K562 (cell line): Measurements from ENCODE around the gene SPEG. TPM values are rescaled to one million over a fixed set of nuclear protein-coding genes. Genes with fewer than 3 reads are reported as not detected.

Source experiments
- ATAC-seq: fragments of 200-7000 bp; cut with Tn5 transposase; 3 replicates; pipeline ENCODE4 v1.9.1; 2020; ENCODE audit warnings: moderate library complexity
- BruUV-seq: library from RNA; stranded (reverse); fragments of 400-500 nt; replicated peaks from 2 replicates; lab custom pipeline; 2021; lab: Mats Ljungman, UMichigan
- CTCF ChIA-PET: fragments of 300-600 bp; formaldehyde crosslinking; extraction: SDS; loops from one replicate; lab custom pipeline; 2021; ENCODE audit warnings: low intra/inter-chr PET ratio; lab: Yijun Ruan, JAX
- POLR2A ChIA-PET: fragments of 300-600, 350-650 bp; sonication (Branson Sonifier 250); formaldehyde crosslinking; extraction: SDS; loops from one replicate; lab custom pipeline; 2021; ENCODE audit warnings: antibody characterized with exemption, inconsistent platforms; lab: Yijun Ruan, JAX
- DNase-seq, 4 experiments: peaks; one replicate each; pipeline versions ENCODE4 v3.0.0 to v3.0.0-alpha.2; 2011 to 2018; ENCODE audit warnings: low spot score in 3 of 4, mixed read lengths in 3 of 4; ENCODE audit errors: extremely low read depth in 1 of 4
- FAIRE-seq: peaks from 2 replicates; lab custom pipeline; 2011; peaks lifted over from hg19 to GRCh38; lab: Jason Lieb, UNC
- H2AFZ ChIP-seq: 2 replicates; pipeline ENCODE4 v1.6.0; 2011; ENCODE audit warnings: low read depth, low read length, control low read depth, inconsistent platforms
- H3K27ac ChIP-seq: fragments of 200-600 bp; 3 replicates; pipeline ENCODE4 v1.8.0; 2011; ENCODE audit warnings: low read depth, mild to moderate bottlenecking, control low read depth, inconsistent platforms, low read length, moderate library complexity, mixed read lengths; ENCODE audit errors: extremely low read depth
- H3K27me3 ChIP-seq, 2 experiments: fragments of 300-600 bp in 1 of 2; 2 replicates in 1 of 2; 3 replicates in 1 of 2; pipeline versions ENCODE4 v1.6.0 to v1.8.0; 2011; ENCODE audit warnings: inconsistent platforms in 2 of 2, low read length in 2 of 2, mild to moderate bottlenecking in 1 of 2, mixed read lengths in 1 of 2, moderate library complexity in 1 of 2; ENCODE audit not compliant: control insufficient read depth in 2 of 2, insufficient read depth in 2 of 2
- H3K36me3 ChIP-seq: fragments of 300-600 bp; 3 replicates; pipeline ENCODE4 v1.8.0; 2011; ENCODE audit warnings: mild to moderate bottlenecking, low read length, inconsistent platforms; ENCODE audit not compliant: control insufficient read depth, insufficient read depth
- H3K4me1 ChIP-seq, 2 experiments: fragments of 200-600 bp in 1 of 2; replicated peaks in 1 of 2; 2 replicates in 1 of 2; 3 replicates in 1 of 2; pipeline versions ENCODE4 v1.5.1 to v1.8.0; 2011; ENCODE audit warnings: inconsistent platforms in 2 of 2, low read length in 2 of 2, mild to moderate bottlenecking in 1 of 2, mixed read lengths in 1 of 2, moderate library complexity in 1 of 2; ENCODE audit not compliant: control insufficient read depth in 2 of 2, insufficient read depth in 2 of 2
- H3K4me2 ChIP-seq: 2 replicates; pipeline ENCODE4 v1.6.1; 2011; ENCODE audit warnings: low read length, control low read depth, inconsistent platforms, mixed read lengths; ENCODE audit not compliant: insufficient read depth
- H3K4me3 ChIP-seq: fragments of 200-600 bp; sonication (generic), shearing (Covaris generic); 2 replicates; pipeline ENCODE4 v1.5.1; 2016; ENCODE audit warnings: control low read depth, inconsistent platforms
- H3K79me2 ChIP-seq: fragments of 200-600 bp; 3 replicates; pipeline ENCODE4 v1.8.0; 2011; ENCODE audit warnings: low read length, inconsistent platforms; ENCODE audit not compliant: control insufficient read depth, insufficient read depth
- H3K9ac ChIP-seq, 2 experiments: 2 replicates each; pipeline versions ENCODE4 v1.6.0 to v1.6.1; 2011; ENCODE audit warnings: low read depth in 2 of 2, low read length in 2 of 2, control low read depth in 1 of 2, inconsistent platforms in 1 of 2, mild to moderate bottlenecking in 1 of 2, mixed read lengths in 1 of 2; ENCODE audit not compliant: insufficient read depth in 1 of 2
- H3K9me1 ChIP-seq: one replicate; pipeline ENCODE4 v1.6.0; 2011; ENCODE audit warnings: inconsistent platforms, mild to moderate bottlenecking, low read length, moderate library complexity; ENCODE audit not compliant: control insufficient read depth, insufficient read depth
- H3K9me3 ChIP-seq: replicated peaks from 2 replicates; pipeline ENCODE4 v1.5.1; 2011; ENCODE audit warnings: low read depth, low read length, inconsistent platforms; ENCODE audit not compliant: control insufficient read depth, insufficient read depth
- H4K20me1 ChIP-seq: replicated peaks from 2 replicates; pipeline ENCODE4 v1.6.1; 2011; ENCODE audit warnings: low read length, inconsistent platforms, mixed read lengths; ENCODE audit not compliant: control insufficient read depth, insufficient read depth
- ARHGAP35 ChIP-seq: fragments of 450-650 bp; IDR thresholded peaks from 2 replicates; pipeline ENCODE4 v1.6.1; 2018; ENCODE audit not compliant: partially characterized antibody
- CBFA2T2 ChIP-seq: fragments of 450-650 bp; conservative IDR thresholded peaks from 2 replicates; pipeline ENCODE4 v1.6.1; 2017; ENCODE audit warnings: mild to moderate bottlenecking
- GATAD2B ChIP-seq: fragments of 450-650 bp; IDR thresholded peaks from 2 replicates; pipeline ENCODE4 v1.6.1; 2017; ENCODE audit warnings: mild to moderate bottlenecking, borderline replicate concordance
- LEF1 ChIP-seq: fragments of 450-650 bp; IDR thresholded peaks from 2 replicates; pipeline ENCODE4 v1.6.1; 2016; ENCODE audit warnings: mild to moderate bottlenecking
- SLC30A9 ChIP-seq: fragments of 250-450 bp; sonication (Bioruptor Pico); IDR thresholded peaks from 2 replicates; pipeline ENCODE4 v1.8.0; 2022; ENCODE audit warnings: mild to moderate bottlenecking, moderate library complexity
- STAT5B ChIP-seq: fragments of 250-450 bp; sonication (Bioruptor Pico); IDR thresholded peaks from 2 replicates; pipeline ENCODE4 v1.8.0; 2021; ENCODE audit warnings: mild to moderate bottlenecking, inconsistent platforms
- ZNF644 ChIP-seq: fragments of 200-800 bp; sonication (Bioruptor generic); IDR thresholded peaks from 2 replicates; pipeline ENCODE4 v1.6.1; 2016; ENCODE audit warnings: low read depth, missing genetic modification characterization, missing compliant biosample characterization
- ZNF79 ChIP-seq: fragments of 250-450 bp; sonication (Bioruptor Pico); IDR thresholded peaks from 2 replicates; pipeline ENCODE4 v1.4.0; 2020; ENCODE audit warnings: low read depth, mild to moderate bottlenecking, moderate library complexity
- WGBS: fragments of 100-300 bp; shearing (Covaris generic); methylation state at CpG from one replicate; pipeline ENCODE4 v1.1.6; 2016; ENCODE audit warnings: low coverage, mixed read lengths; ENCODE audit not compliant: insufficient coverage; ENCODE audit errors: missing lambda C conversion rate; 5-methylcytosine and 5-hydroxymethylcytosine counted together
- in situ Hi-C: fragments of 300-500 bp; cut with MboI; formaldehyde crosslinking; loops from 4 replicates; pipeline ENCODE4 v1.15.0; 2018; ENCODE audit warnings: inconsistent platforms, mixed read lengths
- intact Hi-C: fragments of 100-400 bp; cut with micrococcal nuclease; formaldehyde crosslinking; loops from 2 replicates; pipeline ENCODE4 v1.14.2; 2022
- polyA plus RNA-seq, 8 experiments: library from polyadenylated mRNA; depleted of rRNA in 4 of 8; stranded (reverse) in 5 of 8; unstranded in 3 of 8; fragments of >200 nt; fragmentation: Nextera tagmentation in 2 of 8; fragmentation: Illumina TruSeq in 1 of 8; extraction: Ambion mirVana in 2 of 8; extraction: Trizol in 1 of 8; gene quantifications; 2 replicates each; pipeline versions ENCODE4 v1.2.1 to v1.2.3, GENCODE V29; 2011 to 2014; ENCODE audit warnings: inconsistent platforms in 1 of 8, missing spikeins in 1 of 8
- total RNA-seq, 7 experiments: library from RNA; depleted of rRNA in 6 of 7; stranded (reverse); fragments of >200 nt in 6 of 7; fragmentation: Illumina TruSeq in 2 of 7; extraction: Trizol in 2 of 7; gene quantifications; 2 replicates each; pipeline versions ENCODE4 v1.2.1 to v1.2.3, GENCODE V29; 2011 to 2021; ENCODE audit warnings: low replicate concordance in 1 of 7
- TF ChIP-seq, protein P1 (sequence below), 3 experiments: fragments of 200-800 bp in 1 of 3; fragments of 250-450 bp in 1 of 3; fragments of 450-650 bp in 1 of 3; sonication (Bioruptor Pico) in 1 of 3; sonication (Bioruptor generic) in 1 of 3; formaldehyde crosslinking in 1 of 3; IDR thresholded peaks; 2 replicates each; pipeline versions ENCODE4 v1.6.1 to v1.8.0; 2016 to 2022; ENCODE audit warnings: mild to moderate bottlenecking in 2 of 3, missing genetic modification characterization in 2 of 3, missing compliant biosample characterization in 1 of 3, moderate library complexity in 1 of 3
- TF ChIP-seq, protein P2 (sequence below): fragments of 450-650 bp; formaldehyde crosslinking; IDR thresholded peaks from 2 replicates; pipeline ENCODE4 v1.4.0; 2022; ENCODE audit warnings: missing genetic modification characterization
- TF ChIP-seq, protein P3 (sequence below): fragments of 250-450 bp; sonication (Bioruptor Pico); IDR thresholded peaks from 2 replicates; pipeline ENCODE4 v1.9.0; 2021; ENCODE audit warnings: mild to moderate bottlenecking

The SPEG gene
- total and polyA plus RNA-seq, 9 of the 15 experiments (the other 6 are each of a cell fraction or from before 2014, with no cell fraction given) = 0.49 to 8.7 (median 3.0) TPM

DNA sequence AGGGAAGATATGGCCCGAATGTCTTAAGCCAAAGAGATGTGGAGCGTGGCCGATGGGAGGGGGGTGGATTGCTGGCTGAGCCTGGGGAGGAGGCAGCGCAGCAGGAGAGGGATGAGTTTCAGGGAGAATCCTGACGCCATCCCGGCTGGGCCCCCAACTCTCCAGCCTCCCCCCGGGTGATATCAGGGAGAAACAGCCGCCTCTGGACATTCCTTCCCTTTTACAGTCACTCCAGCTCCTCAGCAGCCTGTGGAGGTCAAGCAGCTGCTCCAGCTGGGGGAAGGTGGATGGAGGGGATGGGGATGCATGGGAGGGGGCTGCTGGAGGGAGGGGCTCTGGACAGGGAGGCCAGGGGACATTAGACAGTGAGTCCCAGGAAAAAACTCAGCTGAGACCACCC is 26.0 kb upstream of the SPEG start (continued):
- no peak for TF ChIP-seq ZNF79 (CRISPR knock-in tag)
- no peak for TF ChIP-seq GATAD2B
- no peak for TF ChIP-seq SLC30A9 (CRISPR knock-in tag)
- TF ChIP-seq, protein P1, sequence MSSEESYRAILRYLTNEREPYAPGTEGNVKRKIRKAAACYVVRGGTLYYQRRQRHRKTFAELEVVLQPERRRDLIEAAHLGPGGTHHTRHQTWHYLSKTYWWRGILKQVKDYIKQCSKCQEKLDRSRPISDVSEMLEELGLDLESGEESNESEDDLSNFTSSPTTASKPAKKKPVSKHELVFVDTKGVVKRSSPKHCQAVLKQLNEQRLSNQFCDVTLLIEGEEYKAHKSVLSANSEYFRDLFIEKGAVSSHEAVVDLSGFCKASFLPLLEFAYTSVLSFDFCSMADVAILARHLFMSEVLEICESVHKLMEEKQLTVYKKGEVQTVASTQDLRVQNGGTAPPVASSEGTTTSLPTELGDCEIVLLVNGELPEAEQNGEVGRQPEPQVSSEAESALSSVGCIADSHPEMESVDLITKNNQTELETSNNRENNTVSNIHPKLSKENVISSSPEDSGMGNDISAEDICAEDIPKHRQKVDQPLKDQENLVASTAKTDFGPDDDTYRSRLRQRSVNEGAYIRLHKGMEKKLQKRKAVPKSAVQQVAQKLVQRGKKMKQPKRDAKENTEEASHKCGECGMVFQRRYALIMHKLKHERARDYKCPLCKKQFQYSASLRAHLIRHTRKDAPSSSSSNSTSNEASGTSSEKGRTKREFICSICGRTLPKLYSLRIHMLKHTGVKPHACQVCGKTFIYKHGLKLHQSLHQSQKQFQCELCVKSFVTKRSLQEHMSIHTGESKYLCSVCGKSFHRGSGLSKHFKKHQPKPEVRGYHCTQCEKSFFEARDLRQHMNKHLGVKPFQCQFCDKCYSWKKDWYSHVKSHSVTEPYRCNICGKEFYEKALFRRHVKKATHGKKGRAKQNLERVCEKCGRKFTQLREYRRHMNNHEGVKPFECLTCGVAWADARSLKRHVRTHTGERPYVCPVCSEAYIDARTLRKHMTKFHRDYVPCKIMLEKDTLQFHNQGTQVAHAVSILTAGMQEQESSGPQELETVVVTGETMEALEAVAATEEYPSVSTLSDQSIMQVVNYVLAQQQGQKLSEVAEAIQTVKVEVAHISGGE (CRISPR knock-in tag; IDR thresholded peaks at IDR 0.05) = no peak
- no peak for TF ChIP-seq ZNF644

DNA sequence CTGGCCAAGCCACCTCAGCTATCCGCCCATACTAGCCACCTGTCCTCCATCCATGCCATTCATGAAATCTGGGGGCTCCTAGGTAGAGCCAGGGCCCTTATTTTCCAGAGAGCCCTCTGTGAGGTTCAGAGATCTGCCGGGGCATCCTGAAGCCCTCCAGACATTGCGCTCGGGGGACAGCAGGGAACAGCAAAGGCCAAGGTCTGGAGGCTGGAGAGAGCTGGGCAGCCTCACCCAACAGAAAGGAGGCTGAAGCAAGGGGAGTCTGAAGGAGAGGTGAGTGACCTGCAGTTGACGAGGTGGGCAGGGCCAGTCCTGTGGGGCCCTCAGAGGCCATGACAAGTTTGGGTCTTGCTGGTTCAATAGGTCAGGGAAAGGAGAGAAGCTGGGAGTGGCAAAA is 25.0 kb upstream of the SPEG start:
- no peak for DNase-seq
- TF ChIP-seq STAT5B (CRISPR knock-in tag) (no peak), ARHGAP35 (no peak), CBFA2T2 (no peak), LEF1 (no peak)
- TF ChIP-seq, protein P2, sequence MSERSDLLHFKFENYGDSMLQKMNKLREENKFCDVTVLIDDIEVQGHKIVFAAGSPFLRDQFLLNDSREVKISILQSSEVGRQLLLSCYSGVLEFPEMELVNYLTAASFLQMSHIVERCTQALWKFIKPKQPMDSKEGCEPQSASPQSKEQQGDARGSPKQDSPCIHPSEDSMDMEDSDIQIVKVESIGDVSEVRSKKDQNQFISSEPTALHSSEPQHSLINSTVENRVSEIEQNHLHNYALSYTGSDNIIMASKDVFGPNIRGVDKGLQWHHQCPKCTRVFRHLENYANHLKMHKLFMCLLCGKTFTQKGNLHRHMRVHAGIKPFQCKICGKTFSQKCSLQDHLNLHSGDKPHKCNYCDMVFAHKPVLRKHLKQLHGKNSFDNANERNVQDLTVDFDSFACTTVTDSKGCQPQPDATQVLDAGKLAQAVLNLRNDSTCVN = no peak
- TF ChIP-seq, protein P3, sequence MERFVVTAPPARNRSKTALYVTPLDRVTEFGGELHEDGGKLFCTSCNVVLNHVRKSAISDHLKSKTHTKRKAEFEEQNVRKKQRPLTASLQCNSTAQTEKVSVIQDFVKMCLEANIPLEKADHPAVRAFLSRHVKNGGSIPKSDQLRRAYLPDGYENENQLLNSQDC (CRISPR knock-in tag) = no peak
- Histone ChIP-seq H3K4me2 (no peak overlapping the region), H3K27ac (no peak overlapping the region), H3K9me1 (no peaks in the 10 kb centered on the region), H3K9me3 (peaks cover 4% of the 10 kb centered on the region), H3K4me1 (peaks cover 10 to 17% of the 10 kb centered on the region in 2 experiments; a peak in 4 of 5 replicates), H4K20me1 (no peaks in the 10 kb centered on the region), H3K36me3 (no peaks in the 10 kb centered on the region), H3K9ac (peak overlapping the region in 1 of 2 experiments; percentile 28; a peak in 1 of 4 replicates), H3K4me3 (no peak overlapping the region), H3K27me3 (no peaks in the 10 kb centered on the region), H2AFZ (no peak overlapping the region), H3K79me2 (no peaks in the 10 kb centered on the region)
- no TSS peak for BruUV-seq
- FAIRE-seq = no peak
- no peak for ATAC-seq
- CTCF ChIA-PET = no interaction called here
- intact Hi-C loops (no loop called here), in situ Hi-C loops (loop anchor here (5.0 kb wide), 1 partner anchor 123 kb away; no protein-coding TSS in a partner anchor)
- 80% methylated on average over 4 of the region's 5 CpGs for WGBS
- POLR2A ChIA-PET = no interaction called here
